Measurements from ENCODE around the gene EYS. TPM values are rescaled to one million over a fixed set of nuclear protein-coding genes. Genes with fewer than 3 reads are reported as not detected.

EYS gene
- total and polyA plus RNA-seq, 8 donors: 0.03 to 0.25 (median 0.13) TPM

GRCh38 chr6:64294034-64294433 lies 1413.0 kb downstream of the EYS start:
- TF ChIP-seq CTCF (IDR thresholded peaks at IDR 0.05): no peak
- H3K9me3 ChIP-seq: no peaks in the 10 kb centered on the region
- H3K27ac ChIP-seq: no peak overlapping the region
- FAIRE-seq: no peak
- H3K27me3 ChIP-seq: no peaks in the 10 kb centered on the region
- H3K36me3 ChIP-seq: no peaks in the 10 kb centered on the region
- intact Hi-C loops (cut with DNase I): no loop called here
- no peak overlapping the region for H3K4me3 ChIP-seq
- DNase-seq: no peak
- ATAC-seq: no peak
- no peaks in the 10 kb centered on the region for H3K4me1 ChIP-seq

- Histone ChIP-seq H3K36me3 (no peaks in the 10 kb centered on the region), H3K27me3 (no peaks in the 10 kb centered on the region), H3K4me1 (no peaks in the 10 kb centered on the region), H3K27ac (no peak overlapping the region), H3K4me3 (no peak overlapping the region), H3K9me3 (no peaks in the 10 kb centered on the region)
- no peak for FAIRE-seq
- intact Hi-C loops (cut with DNase I): no loop called here
- no peak for ATAC-seq
- DNase-seq: no peak
- no peak for TF ChIP-seq CTCF (IDR thresholded peaks at IDR 0.05)
These were observed 1413.7 kb downstream of the EYS start for GRCh38 chr6:64293298-64293697.

- DNase-seq: no peak
- H3K9me3 ChIP-seq: no peaks in the 10 kb centered on the region
- H3K4me3 ChIP-seq: no peak overlapping the region
- intact Hi-C loops (cut with DNase I): no loop called here
- H3K36me3 ChIP-seq: no peaks in the 10 kb centered on the region
- no peak for ATAC-seq
- no peak overlapping the region for H3K27ac ChIP-seq
- no peak for FAIRE-seq
- TF ChIP-seq CTCF (IDR thresholded peaks at IDR 0.05): no peak
- no peaks in the 10 kb centered on the region for H3K4me1 ChIP-seq
- no peaks in the 10 kb centered on the region for H3K27me3 ChIP-seq
- 35 to 46% methylated on average over 3 of the region's 3 CpGs for WGBS, 2 donors
These were observed 1416.2 kb downstream of the EYS start for GRCh38 chr6:64290867-64291266.

- FAIRE-seq (no peak), ATAC-seq (no peak), DNase-seq (no peak)
- H3K4me1 ChIP-seq: no peaks in the 10 kb centered on the region
- H3K9me3 ChIP-seq: no peaks in the 10 kb centered on the region
- no peaks in the 10 kb centered on the region for H3K36me3 ChIP-seq
- no peak for TF ChIP-seq CTCF (IDR thresholded peaks at IDR 0.05)
- intact Hi-C loops (cut with DNase I): no loop called here
- WGBS, 2 donors: 67 to 94% methylated on average over 1 of the region's 1 CpG
- no peak overlapping the region for H3K27ac ChIP-seq
- H3K4me3 ChIP-seq: no peak overlapping the region
- no peaks in the 10 kb centered on the region for H3K27me3 ChIP-seq
These were observed 1417.1 kb downstream of the EYS start for GRCh38 chr6:64289931-64290330.

GRCh38 chr6:64288351-64288750 lies 1418.7 kb downstream of the EYS start:
- Histone ChIP-seq H3K27me3 (no peaks in the 10 kb centered on the region), H3K27ac (no peak overlapping the region), H3K36me3 (no peaks in the 10 kb centered on the region), H3K9me3 (no peaks in the 10 kb centered on the region), H3K4me3 (no peak overlapping the region), H3K4me1 (no peaks in the 10 kb centered on the region)
- 27 to 37% methylated on average over 3 of the region's 3 CpGs for WGBS, 2 donors
- no peak for FAIRE-seq
- no peak for ATAC-seq
- no peak for DNase-seq
- no peak for TF ChIP-seq CTCF (IDR thresholded peaks at IDR 0.05)
- intact Hi-C loops (cut with DNase I): no loop called here
